ENCODE results near the gene EPHB1.
A peak's percentile ranks its signal among the peaks of the same experiment; 100 is the strongest.

EPHB1 gene

DNA sequence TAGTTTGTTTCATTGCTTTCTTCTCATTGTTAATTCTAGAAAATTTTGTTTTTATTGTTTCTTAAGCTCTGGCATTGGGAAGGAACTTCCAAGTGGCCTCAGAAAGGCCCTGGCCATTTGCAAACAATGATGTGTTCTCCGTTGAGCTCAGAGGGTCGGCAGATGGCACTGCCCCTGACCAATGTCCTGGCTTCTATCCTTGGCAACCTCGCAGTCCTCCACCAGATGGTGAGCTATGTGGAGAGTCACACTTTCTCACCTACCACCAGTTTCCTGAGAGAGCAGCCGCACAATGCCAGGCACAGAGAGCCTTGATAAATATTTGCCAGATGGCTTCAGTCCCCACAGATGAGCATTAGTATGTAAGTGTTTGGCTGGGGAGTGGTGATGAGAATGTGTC, 343.7 kb downstream of the EPHB1 start:
- DNase-seq, result no peak

DNA sequence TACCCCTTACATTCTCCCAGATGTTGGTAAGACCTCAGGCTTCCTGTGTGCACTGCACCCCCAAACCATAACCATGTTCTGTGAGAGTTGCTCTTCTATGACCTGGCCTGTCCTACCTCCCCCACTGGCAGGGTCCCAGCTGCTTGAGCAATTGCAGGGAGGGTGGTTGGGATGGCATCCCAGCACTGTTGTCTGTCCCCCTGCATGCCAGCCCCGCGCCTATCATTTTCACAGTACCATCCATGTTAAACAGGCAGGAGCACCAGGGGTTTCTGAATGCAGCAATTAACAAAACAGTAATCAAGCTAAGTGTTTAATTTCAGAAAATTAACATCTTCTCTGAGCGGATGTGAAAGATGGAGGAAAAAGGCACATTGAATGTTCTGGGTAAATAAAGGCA, 345.5 kb downstream of the EPHB1 start:
- DNase-seq, result no peak

DNA sequence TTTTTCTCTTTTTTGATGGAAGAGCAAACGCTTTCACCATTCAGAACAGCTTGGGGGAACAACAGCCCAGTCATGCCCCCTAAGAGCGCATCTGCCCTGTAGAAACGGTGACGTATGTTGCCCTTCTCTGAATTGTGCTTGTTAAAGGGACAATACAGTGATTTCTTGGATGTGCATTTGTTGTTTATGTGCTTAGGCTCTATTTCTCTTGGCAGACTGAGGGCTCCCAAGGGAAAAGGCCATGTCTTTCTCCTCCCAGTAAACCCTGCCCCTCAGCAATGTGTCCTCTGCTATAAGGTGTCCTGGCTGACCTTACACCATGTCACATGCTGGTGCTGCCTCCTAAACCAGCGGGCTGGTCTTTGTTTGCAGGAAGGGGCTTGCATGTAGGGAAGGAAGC, 346.1 kb downstream of the EPHB1 start:
- DNase-seq, result peak; percentile 45

DNA sequence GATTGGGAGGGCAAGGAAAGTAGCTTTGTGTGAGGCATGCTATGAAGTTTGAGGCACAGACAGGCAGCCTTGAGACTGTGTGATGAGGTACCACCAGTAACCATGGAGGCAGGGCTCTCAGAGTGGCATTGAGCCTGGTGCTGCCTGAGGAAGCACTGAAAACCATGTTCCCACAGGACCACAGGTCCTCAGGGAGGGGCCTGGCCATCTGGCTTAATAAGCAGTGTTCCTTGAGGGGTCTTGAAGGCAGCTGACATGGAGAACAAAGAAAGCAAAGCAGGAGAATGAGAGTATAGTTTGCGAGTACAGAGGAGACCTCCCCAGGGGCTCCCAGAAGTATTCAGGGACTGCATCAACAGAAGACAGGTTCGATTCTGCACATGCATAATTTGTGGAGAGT, 346.6 kb downstream of the EPHB1 start:
- DNase-seq, result peak; percentile 54

DNA sequence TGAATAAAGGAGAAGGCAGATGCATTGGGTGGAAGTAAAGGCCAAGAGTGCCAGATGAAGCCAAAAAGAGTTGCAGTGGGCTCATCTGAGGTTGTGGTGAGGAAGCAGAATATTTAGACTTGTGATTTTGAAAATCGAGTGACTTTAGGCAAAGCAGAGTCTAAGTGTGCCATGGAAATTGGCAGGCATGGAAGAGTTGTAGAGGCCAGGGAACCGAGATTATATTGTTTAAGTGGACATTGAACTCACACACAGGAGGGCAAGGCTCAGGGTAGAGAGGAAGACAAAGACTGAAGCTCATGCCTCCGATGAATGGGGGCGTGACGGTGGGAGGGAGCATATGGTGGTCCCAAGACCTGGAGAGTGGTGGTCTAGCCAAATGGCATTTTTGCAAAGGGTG, 347.5 kb downstream of the EPHB1 start:
- DNase-seq, result no peak

DNA sequence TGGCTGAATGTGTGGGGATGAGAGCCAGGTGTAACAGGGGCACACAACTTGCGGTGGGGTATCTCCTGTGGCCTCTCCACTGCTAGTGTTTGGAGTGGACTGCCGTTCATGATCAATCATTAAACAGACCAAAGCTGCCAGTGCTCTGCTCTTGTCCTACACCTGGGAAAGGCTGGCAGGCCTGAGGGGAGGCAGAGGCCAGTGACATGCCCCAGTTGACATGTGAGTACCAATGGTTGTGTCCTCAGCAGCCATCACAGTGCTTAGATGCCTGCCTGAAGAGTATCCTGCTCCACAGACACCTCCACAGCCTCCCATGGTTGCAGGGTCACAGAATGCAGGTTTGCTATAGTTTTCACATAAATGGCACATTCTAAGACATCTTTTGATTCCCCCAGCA, 348.4 kb downstream of the EPHB1 start:
- DNase-seq, result no peak

DNA sequence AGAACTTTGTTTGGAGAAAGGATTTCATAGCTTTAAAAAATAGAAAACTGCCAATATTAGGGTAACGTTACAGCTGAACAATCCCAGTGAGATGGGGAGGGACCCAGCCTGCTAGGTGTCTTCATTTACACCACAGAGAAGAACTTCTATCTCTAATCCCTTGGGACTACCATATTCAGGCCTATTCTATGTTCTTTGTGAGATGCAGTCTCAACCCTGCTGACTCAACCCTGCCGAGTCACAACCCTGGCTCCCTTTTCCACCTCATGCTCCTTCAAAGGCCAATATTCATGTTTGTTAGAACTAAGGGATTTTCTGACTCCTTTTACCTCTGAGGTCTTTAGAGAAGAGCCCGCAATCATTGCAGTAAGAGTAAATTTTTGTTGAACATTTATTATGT, 350.5 kb downstream of the EPHB1 start:
- DNase-seq, result no peak

DNA sequence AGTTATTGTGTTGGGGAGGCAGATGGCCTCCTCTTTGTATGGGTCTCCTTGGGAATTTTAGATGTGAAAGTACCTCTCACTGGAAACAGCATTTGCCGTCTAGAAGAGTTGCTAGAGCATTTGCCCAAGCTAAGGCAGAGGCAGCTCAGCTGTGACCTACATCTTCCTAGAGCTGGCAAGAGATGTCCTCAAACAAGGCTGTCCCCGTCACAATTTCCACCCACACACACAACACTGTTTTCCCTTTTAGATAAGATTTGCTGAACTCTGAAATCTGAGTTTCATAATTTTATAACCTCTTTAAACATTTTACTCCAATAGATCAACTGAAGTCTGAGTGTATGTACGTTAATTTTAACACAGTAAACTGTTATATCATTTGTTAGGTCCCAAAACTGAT, 352.6 kb downstream of the EPHB1 start:
- DNase-seq, result no peak

DNA sequence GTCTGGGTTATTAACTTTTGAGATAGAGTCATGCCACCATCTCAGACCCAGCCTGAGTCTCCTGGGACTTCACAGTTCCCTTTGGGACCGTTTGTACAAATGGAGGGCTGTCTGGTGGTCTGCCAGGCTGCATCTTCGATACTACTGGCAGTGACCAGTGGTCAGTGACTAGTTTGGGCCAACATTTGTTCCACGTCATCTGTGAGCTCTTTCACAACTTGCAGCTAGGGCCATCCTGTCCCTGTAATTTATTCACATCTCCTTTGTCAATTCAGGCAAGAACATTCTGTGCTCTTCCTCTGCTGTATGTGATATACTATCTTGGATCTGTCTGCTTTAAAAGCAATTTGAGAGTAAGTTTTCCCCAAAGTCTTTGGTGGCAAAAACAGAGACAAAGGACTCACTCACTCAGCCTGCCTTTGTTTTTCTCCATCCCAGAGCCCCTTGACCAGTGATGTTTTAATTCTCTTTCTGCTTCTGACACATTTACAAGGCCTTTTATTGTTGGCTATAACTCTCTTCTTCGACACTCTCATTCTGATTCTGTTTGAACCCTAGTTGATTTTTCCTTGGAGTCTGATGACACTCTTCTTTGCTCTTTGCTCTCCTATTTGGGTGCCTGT, 353.4 kb downstream of the EPHB1 start:
- no peak for DNase-seq

DNA sequence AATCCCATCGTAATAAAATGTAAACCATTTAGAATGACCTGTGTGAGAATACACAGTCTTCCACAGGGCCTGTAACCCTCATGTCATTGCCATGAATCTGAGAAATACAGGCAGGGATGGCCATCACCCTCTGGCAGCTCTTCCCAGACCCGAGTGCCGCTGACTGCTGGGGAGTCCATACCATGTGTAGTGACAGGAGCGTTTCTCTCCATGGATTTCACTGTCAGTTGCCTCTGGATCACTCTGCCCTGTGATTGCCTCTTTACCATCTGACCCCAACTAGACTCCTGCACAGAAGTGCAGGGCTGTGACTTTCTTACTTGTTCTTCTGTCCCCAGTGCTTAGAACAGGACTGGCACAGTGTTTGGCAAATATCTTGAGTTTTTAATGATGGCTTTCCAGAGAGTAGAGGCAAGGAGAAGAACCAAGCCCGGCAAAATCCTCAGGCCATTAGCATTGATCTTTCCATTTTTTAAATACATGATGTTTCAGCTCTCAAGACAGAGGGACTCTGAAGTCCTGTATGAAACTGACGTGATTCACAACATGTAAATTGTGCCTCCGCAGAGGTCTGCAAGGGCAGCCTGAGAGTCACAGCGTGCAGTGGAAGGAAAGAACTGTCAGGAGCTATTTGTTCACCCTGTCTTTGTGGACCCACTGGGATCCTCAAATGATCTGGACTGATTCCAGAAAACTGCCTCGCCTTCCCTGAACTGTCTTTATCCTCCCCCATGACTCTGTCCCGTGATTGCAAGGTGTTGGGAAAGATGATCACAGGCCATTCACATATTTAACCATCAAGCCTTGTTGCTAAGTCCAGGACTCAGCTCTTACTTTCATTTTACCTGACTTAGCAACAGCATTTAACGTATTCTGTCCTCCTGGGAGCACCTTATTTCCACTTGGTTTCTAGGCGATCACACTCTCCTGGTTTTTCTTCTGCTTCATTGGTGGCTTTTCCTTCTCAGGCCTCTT, 354.9 kb downstream of the EPHB1 start:
- no peak for DNase-seq

DNA sequence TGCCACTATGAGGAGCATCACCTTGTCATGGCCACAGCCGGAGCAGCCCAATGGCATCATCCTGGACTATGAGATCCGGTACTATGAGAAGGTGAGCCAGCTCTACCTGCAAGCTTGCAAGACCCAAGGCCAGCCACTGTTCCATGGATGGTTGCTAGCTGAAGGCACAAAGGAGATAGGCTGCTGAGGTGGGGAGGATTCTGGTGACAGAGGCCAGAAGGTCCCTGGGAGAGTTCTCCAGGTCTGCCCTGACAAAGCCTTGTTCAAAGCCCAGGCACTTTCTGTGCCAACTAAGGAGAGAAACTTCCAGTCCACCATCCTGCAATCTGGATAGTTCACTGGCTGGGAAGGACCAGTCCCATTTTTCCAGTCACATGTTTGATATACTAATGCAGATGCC, 359.1 kb downstream of the EPHB1 start:
- DNase-seq, result no peak

DNA sequence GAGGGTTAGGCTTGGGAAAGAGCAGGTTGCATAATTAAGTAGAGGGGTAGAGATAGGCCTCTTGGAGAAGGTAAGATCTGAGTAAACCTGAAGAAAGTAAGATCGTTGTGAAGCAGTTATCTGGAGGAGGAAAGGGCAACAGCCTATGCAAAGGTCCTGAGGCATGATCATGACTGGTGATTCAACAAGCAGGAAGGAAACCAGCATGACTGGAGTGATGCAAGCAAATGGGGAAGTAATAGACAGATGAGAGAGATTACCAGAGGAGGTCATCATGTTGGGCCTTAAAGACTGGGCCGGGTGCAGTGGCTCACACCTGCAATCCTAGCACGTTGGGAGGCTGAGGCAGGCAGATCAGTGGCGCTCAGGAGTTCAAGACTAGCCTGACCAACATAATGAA, 360.2 kb downstream of the EPHB1 start:
- no peak for DNase-seq

DNA sequence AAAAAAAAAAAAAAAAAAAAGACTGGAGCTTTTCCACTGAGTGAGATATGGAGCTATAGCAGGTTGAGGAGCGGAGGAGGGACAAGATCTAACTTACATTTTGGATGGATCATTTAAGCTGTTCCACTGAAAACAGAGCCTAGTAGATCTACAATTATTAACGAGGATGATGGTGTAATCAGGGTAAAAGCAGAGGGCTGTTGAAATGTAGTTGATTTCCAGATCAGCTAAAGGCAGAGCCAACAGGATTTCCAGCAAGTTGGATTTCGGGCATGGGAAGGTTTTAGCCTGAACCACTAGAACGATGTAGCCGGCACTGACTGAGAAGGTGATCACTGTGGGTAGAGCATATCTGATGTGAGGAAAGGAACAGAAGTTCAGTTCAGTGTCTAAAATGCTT, 360.7 kb downstream of the EPHB1 start:
- no peak for DNase-seq

DNA sequence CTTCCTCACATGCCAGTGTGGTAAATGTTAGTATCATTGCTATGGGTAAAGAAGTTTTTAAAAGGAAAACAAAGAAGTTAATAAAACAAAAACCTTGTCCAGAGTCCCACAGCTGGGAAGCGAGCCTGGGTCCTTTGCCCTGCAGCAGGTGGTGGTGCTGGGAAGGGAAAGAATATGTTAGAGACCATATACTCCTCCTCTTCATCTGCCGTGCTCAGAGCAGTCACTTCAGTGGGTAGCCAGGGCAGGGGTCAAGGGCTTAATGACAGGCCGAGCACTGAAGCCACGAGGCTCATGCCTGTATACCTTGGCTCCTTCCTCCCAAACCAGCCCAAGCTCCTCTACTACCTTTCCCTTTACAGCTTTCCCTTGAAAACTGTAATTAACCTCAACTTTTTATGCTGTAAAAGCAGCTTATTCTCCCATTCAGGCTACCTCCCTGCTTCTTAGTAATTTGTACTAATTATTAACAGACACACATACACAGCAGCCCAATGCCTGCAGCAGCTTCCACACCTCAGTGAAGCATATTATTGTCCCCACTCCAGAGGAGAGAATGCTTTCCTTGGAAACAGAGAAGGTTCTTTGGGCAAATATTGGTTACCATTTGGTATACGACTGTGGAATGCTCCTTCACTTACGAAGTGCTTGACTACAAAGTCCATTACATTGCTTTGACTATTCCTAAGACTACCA, 362.1 kb downstream of the EPHB1 start:
- no peak for DNase-seq

DNA sequence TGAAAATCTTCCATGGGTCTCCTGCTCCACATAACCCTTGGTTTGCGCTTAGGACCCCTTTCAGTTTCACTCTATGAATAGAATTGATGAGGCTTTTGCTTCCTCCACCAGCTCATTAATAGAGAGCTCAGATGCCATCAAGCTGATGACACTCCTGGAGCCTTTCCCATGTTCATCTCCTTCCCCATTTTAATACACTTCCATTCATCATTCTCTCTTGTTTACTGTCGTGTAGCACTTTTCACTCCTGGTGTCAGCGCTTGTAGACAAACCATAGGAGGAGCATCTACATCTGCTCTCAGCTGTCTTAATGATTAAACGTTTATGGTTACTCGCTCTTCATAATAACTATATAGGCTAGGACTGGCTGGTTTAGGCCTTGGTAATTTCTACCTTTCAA, 363.5 kb downstream of the EPHB1 start:
- no peak for DNase-seq

DNA sequence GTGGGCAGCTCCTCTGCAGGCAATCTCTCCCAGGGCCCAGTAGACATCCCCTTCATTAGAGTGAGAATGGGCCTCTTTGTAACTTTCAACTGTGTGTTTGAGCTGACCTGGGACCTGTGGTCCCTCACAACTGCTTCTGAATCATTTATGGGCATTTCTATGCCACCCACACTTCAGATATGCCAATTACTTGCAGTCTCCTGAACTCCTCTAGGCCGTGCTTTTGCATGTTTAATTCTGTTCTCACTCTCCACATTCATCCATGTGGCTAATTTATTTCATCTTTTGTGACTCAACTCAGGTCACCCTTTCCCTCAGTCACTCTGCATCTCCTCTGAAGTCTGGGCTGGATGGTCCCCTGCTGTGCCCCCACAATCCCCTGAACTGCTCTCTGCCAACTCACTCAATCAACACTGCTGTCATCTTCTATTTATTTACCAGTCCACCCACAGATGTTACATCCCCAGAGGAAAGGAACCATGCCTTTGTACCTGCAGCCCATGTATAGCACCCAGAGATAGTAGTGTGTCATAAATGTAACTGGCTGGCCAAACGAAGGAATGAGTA, 364.7 kb downstream of the EPHB1 start:
- no peak for DNase-seq

DNA sequence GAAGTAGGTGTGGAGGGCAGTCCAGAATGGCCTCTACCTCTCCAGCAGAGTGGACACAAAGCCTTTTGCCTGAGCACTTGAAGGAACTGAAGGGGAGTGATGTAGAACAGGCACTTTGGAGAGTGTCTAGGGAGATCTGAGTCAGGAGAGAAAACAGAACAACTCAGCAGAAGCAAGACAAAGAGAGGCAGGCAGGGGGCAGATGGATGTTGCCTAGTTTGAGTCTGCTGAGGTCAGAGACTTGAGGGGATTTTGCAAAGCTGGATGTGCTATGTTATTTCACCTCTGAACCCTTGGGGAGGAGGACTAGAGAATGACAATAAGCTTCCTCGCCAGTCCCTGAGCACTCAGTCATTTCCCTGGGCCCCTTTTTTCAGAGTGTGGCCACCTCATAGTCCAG, 366.4 kb downstream of the EPHB1 start:
- DNase-seq, result no peak

DNA sequence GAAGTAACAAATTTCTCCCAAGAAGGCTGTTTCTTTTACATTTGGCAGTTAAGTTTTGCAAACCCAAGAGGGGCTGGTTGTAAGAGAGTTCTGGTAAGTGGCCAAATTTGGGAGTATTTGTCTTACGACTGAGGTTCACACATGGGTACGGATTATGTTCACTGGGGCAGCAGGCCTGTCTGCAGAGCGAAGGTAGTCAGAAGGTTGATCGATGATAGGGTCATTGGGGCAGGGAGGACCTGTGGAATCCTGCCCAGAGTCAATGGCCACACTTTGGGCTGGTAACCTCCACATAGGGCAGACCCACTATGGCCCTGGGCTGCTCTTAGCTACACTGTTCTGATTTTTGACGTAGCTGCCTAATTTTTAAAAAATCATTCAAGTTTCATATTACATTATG, 368.6 kb downstream of the EPHB1 start:
- no peak for DNase-seq

DNA sequence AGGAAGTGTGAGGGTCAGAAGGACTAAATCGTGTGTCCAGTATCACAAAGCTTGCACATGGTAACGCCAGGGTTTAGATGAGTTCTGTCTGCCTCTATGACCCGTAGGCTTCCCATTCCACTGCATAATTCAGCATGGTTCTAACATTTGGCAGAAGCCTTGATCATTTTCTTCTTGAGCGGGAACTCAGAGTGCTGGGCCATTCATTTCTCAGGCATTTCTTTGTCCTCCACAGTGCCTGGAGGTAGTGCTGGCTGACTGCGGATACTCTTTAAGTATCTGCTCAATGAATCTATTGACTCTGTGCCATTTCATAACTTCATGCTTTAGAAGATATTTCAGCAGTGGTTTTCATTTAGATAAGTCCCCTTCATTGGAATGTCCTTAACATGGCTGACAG, 370.2 kb downstream of the EPHB1 start:
- DNase-seq, result no peak

DNA sequence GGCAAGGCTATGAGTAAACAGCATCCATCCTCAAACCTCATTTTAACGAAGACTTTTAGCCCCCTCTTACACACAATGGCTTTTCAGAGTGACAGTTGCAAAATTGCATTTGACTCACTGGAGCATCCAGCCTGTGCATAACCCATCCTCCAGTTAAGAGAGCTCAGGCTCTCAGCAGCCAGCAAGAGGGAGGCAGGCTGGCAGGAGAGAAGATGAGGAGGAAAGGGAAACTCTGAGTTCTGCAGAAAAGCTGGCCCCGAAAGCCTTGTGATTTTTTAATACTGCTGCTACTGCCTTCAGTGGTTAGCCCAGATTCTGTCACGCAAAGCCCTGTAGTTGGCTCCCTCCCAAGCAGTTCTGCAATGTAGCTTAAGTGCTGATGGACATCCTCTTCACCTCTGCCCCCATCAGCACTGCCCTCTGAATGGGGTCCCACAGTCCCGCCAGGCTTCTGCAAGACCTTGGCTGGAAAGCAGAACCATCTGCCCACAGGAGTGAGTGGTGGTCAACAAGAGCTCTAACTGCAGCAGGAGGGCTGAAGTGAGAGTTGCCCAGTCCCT, 371.3 kb downstream of the EPHB1 start:
- DNase-seq, result no peak

DNA sequence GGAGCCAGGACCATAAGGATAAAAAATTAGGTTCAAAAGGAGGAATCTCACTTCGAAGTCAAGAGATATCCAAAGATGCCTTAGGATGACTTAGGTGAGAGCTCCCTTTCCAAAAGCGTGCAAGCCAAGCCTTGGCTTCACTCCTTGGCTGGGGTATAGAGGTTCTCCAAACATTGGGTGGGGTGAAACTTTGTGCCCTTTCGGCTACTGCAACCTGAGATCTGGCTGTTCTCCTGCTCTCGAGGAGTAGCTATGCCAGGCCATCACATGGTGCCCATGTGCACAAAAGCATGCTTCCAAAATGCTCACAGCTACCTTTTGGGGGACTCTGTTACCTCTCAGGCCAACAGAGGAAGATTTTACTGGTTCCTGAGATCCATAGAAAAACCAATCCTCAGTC, 373.8 kb downstream of the EPHB1 start:
- no peak for DNase-seq

DNA sequence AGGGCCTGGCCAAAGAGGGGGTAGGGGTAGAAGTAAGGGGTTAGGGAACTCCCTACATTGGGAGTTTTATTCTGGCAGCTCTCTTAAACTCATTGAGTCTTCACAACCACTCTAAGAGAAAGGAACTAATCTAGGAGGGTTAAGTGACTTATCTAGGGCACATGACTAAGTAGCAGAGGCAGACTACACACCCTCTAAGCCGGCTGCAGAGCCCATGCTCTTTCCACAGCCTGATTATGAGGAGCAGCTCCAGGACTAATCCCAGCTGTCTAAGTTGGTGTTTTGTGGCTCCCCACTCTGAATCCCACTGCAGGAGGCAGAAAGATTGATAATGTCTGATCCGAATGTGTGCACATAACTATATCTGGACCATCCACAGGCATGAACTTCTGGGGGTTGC, 374.6 kb downstream of the EPHB1 start:
- no peak for DNase-seq

DNA sequence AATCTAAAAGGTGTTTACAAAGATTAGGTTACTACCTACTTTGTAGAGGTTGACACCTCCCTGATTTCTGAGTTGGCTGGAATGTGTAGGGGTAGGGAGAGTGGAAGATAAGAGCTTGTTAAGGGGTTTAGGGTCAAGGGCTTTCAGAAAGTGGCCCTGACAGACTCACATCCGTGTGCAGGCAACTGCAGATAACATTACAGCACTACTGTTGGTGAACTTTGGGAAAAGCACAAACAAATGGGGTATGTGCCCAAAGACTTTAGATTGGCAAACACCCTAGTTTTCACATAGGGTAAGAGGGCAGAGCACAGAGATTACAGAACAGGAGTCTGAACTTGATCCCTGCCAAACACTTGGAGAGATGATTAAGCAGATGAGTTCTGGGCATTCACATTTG, 375.7 kb downstream of the EPHB1 start:
- no peak for DNase-seq

Measured in NCI-H2171 (cell line).